HEK293T (cell line): ENCODE results near the gene GALK1.

Experiments used
- ARNT ChIP-seq: fragments of 450-650 bp; IDR thresholded peaks from 2 replicates; pipeline ENCODE4 v1.6.1; 2017; ENCODE audit warnings: mild to moderate bottlenecking
- BHLHE40 ChIP-seq: fragments of 450-650 bp; IDR thresholded peaks from 2 replicates; pipeline ENCODE4 v1.6.1; 2016; ENCODE audit warnings: mild to moderate bottlenecking, moderate library complexity, borderline replicate concordance
- FOXA1 ChIP-seq: fragments of 450-650 bp; IDR thresholded peaks from 2 replicates; pipeline ENCODE4 v1.6.1; 2016; ENCODE audit warnings: mild to moderate bottlenecking
- FOXK2 ChIP-seq: fragments of 450-650 bp; IDR thresholded peaks from 2 replicates; pipeline ENCODE4 v1.6.1; 2016; ENCODE audit warnings: mild to moderate bottlenecking
- FOXM1 ChIP-seq: fragments of 450-650 bp; IDR thresholded peaks from 2 replicates; pipeline ENCODE4 v1.6.1; 2017; ENCODE audit warnings: mild to moderate bottlenecking, borderline replicate concordance
- HDGF ChIP-seq: fragments of 450-650 bp; IDR thresholded peaks from 2 replicates; pipeline ENCODE4 v1.6.1; 2017; ENCODE audit warnings: antibody characterized with exemption, borderline replicate concordance
- LEF1 ChIP-seq: fragments of 450-650 bp; IDR thresholded peaks from 2 replicates; pipeline ENCODE4 v1.6.1; 2017; ENCODE audit warnings: mild to moderate bottlenecking, borderline replicate concordance
- NFRKB ChIP-seq: fragments of 450-650 bp; IDR thresholded peaks from 2 replicates; pipeline ENCODE4 v1.6.1; 2016; ENCODE audit warnings: mild to moderate bottlenecking, moderate library complexity
- SP1 ChIP-seq: fragments of 450-650 bp; IDR thresholded peaks from 2 replicates; pipeline ENCODE4 v1.6.1; 2017
- SUZ12 ChIP-seq: fragments of 450-650 bp; IDR thresholded peaks from 2 replicates; pipeline ENCODE4 v1.6.1; 2016; ENCODE audit warnings: mild to moderate bottlenecking
- ZNF384 ChIP-seq: fragments of 450-650 bp; IDR thresholded peaks from 2 replicates; pipeline ENCODE4 v1.6.1; 2016

DNA sequence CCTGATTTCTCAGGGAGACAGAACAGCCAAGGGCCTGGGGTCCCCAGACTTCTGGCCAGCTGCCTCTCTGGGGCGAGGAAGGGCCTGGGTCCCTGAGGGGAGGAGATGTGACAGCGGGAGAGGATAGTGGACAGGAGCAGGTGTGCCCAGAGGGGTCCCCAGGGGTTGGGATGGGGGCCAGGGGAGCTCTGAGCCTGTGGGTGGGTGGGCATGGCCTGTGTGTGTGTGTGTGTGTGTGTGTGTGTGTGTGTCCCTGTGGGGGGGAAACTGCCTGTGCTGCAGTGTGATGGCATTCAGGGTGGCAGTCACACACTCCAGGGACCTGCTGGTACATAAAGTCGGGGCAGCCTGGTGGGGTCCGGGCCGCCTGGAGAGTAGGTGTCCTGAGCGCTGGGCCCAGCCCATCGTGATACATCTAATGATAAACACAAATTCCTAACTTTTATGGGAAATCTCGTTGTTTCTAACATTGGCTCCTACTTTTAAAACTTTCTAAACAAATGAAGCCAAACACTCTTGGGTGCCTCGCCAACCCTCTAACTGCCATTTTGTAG, 42.4 kb downstream of the GALK1 start:
- no peak for TF ChIP-seq HDGF
- no peak for TF ChIP-seq FOXM1
- no peak for TF ChIP-seq SP1
- no peak for TF ChIP-seq FOXA1
- no peak for TF ChIP-seq NFRKB
- no peak for TF ChIP-seq LEF1
- TF ChIP-seq BHLHE40 = no peak
- TF ChIP-seq ZNF384 = no peak
- TF ChIP-seq ARNT = no peak
- no peak for TF ChIP-seq SUZ12
- TF ChIP-seq FOXK2 = no peak
